ENCODE measurements around the gene CTSS. TPM values are rescaled to one million over a fixed set of nuclear protein-coding genes. Genes with fewer than 3 reads are reported as not detected.

The CTSS gene
- 100 to 1,000 TPM; 123 to 127 TPM for total RNA-seq

GRCh38 chr1:150765296-150765976 lies at the start of gene CTSS:
Gene CTSS (minus strand): TSS chr1:150765778. CDS start chr1:150764763, 1,015 bp downstream.
- peaks cover 32% of the 10 kb centered on the region for H3K36me3 Mint-ChIP-seq (ENCODE audit: low read depth)
- H3K9me3 Mint-ChIP-seq: peaks cover 1% of the 10 kb centered on the region
- no peak for DNase-seq
- H3K4me1 Mint-ChIP-seq: peaks cover 36% of the 10 kb centered on the region
- POLR2A ChIA-PET: interaction anchor here (0.8 to 2.8 kb wide), 16 partner anchors 9 to 402 kb away, joined by 3 to 10 read pairs (median 4); partner anchors contain the start of genes ENSA, GOLPH3L, MCL1 and RPRD2
- H3K4me3 Mint-ChIP-seq: peak within 1 kb of the TSS; percentile 83
- CTCF ChIA-PET: interaction anchor here (0.7 to 1.2 kb wide), 2 partner anchors 136 to 231 kb away, joined by 3 read pairs; partner anchors contain the start of gene ENSA
- H3K27ac Mint-ChIP-seq: peak within 1 kb of the TSS; percentile 81
- peaks cover 2% of the 10 kb centered on the region for H3K27me3 Mint-ChIP-seq

DNA sequence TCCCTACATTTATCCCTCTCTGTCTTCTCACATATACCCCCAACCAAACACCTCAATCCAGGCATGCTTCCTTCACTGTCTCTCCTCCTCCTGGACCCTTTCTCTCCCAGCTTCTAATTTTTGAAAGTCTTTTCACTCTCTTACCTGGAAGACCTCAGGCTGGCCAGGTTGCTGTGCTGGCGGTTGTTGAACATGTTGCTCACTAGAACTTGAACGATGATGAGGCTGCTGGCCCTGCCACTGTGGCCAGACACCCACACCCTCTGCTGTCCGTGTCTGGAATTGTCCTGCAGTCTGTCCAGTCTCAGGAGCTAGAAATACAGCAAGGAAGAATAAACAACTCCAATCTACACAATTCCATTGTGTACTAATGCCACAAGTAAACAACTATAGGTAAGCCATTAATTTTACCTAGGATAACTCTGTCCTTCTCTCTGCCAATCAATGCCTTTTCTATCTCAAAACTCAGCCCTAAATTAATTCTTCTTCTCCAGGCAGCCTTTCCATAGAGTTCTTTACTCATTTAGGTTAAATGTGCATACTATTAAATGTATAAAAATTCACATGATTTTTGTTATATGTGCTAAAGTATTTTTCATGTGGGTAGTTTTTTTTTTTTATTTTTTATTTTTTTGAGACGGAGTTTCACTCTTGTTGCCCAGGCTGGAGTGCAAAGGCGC lies 47.6 kb upstream of the CTSS start:
- Mint-ChIP-seq H3K4me3 (no peak overlapping the region), H3K27me3 (no peaks in the 10 kb centered on the region), H3K4me1 (peaks cover 1% of the 10 kb centered on the region), H3K36me3 (ENCODE audit: low read depth) (peaks cover 27% of the 10 kb centered on the region), H3K9me3 (no peaks in the 10 kb centered on the region), H3K27ac (no peak overlapping the region)
- DNase-seq: peak; percentile 18
- ChIA-PET POLR2A (interaction anchor here (1.0 to 1.2 kb wide), 2 partner anchors 116 to 183 kb away, joined by 3 to 4 read pairs; no protein-coding TSS in a partner anchor), CTCF (interaction anchor here (0.6 to 1.7 kb wide), 3 partner anchors 11 to 116 kb away, joined by 3 to 7 read pairs (median 6); partner anchors contain the start of gene GOLPH3L)

DNA sequence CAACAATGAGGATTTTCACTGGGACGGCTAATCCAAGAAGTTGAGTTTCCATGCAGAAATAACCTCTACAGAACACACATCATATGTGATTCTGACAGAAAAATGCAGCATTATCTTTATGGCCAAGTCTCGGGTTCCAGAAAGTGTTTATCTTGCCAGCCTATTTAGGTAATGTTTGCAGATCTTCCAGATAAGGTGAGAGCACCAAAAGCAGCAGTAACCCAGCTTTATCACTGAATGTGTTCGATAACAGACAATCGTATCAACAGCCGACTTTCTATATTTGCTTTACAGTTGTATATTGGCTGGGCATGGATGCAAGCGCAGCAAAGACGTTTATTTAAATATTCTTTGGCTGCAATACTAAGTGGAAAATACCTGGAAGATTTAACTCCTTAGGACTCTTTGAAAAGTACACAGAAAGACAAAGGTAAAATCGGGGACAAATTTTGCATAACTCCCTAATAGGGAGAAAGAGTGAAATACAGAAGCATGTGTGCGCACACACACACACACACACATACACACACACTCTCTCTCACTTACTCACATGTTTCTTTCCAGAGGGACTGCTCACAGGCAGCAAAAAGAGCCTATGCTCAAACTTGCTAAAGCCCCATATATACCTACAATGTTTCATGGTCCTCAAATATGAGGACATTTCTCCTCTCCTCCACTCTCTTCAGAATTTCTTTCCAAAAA lies 45.5 kb upstream of the CTSS start:
- Mint-ChIP-seq H3K4me3 (no peak overlapping the region), H3K9me3 (no peaks in the 10 kb centered on the region), H3K4me1 (peaks cover 12% of the 10 kb centered on the region), H3K36me3 (ENCODE audit: low read depth) (peaks cover 18% of the 10 kb centered on the region), H3K27me3 (no peaks in the 10 kb centered on the region), H3K27ac (no peak overlapping the region)
- POLR2A ChIA-PET: no interaction called here
- CTCF ChIA-PET: no interaction called here
- no peak for DNase-seq

GRCh38 chr1:150809651-150810050 lies 44.1 kb upstream of the CTSS start:
- Mint-ChIP-seq H3K27ac (no peak overlapping the region), H3K27me3 (no peaks in the 10 kb centered on the region), H3K36me3 (ENCODE audit: low read depth) (peaks cover 14% of the 10 kb centered on the region), H3K4me1 (peaks cover 12% of the 10 kb centered on the region), H3K9me3 (no peaks in the 10 kb centered on the region), H3K4me3 (no peak overlapping the region)
- CTCF ChIA-PET: no interaction called here
- no peak for DNase-seq
- POLR2A ChIA-PET: no interaction called here

DNA sequence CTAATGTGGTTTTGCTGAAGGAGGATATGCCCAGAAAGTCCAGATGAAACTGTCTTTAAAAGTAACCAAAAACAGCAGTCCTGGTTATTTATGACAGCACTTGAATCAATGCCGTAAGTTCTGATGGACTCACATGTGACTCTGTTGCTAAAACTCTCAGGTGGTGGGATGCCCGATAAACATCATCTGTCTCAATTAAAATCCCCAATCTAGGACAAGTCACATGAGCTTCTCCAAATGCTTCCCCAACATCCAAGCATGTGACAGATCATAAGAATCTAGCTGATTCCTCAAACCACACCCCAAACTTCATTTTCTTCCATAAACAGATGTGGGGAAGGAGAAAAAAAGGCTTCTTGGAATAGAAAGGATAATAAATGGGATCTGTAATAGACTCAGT lies 43.3 kb upstream of the CTSS start:
- no peaks in the 10 kb centered on the region for H3K27me3 Mint-ChIP-seq
- no peaks in the 10 kb centered on the region for H3K9me3 Mint-ChIP-seq
- H3K4me1 Mint-ChIP-seq: peaks cover 12% of the 10 kb centered on the region
- ChIA-PET CTCF (interaction anchor here (0.6 kb wide), 1 partner anchor 171 kb away, joined by 3 read pairs; no protein-coding TSS in a partner anchor), POLR2A (no interaction called here)
- no peak for DNase-seq
- no peak overlapping the region for H3K27ac Mint-ChIP-seq
- no peak overlapping the region for H3K4me3 Mint-ChIP-seq
- H3K36me3 Mint-ChIP-seq (ENCODE audit: low read depth): peaks cover 9% of the 10 kb centered on the region

- ChIA-PET POLR2A (interaction anchor here (1.2 kb wide), 1 partner anchor 9 kb away, joined by 3 read pairs; no protein-coding TSS in a partner anchor), CTCF (no interaction called here)
- H3K9me3 Mint-ChIP-seq: no peaks in the 10 kb centered on the region
- DNase-seq: no peak
- H3K4me3 Mint-ChIP-seq: no peak within 1 kb of the TSS
- H3K27me3 Mint-ChIP-seq: no peaks in the 10 kb centered on the region
- peaks cover 12% of the 10 kb centered on the region for H3K4me1 Mint-ChIP-seq
- H3K36me3 Mint-ChIP-seq (ENCODE audit: low read depth): peaks cover 7% of the 10 kb centered on the region
- no peak within 1 kb of the TSS for H3K27ac Mint-ChIP-seq
Measured at GRCh38 chr1:150808121-150808520, 42.5 kb upstream of the CTSS start, which contains the start of gene CTSK. Gene CTSK (minus strand): TSS chr1:150808260. CDS start chr1:150806805, 1,455 bp downstream.

DNA sequence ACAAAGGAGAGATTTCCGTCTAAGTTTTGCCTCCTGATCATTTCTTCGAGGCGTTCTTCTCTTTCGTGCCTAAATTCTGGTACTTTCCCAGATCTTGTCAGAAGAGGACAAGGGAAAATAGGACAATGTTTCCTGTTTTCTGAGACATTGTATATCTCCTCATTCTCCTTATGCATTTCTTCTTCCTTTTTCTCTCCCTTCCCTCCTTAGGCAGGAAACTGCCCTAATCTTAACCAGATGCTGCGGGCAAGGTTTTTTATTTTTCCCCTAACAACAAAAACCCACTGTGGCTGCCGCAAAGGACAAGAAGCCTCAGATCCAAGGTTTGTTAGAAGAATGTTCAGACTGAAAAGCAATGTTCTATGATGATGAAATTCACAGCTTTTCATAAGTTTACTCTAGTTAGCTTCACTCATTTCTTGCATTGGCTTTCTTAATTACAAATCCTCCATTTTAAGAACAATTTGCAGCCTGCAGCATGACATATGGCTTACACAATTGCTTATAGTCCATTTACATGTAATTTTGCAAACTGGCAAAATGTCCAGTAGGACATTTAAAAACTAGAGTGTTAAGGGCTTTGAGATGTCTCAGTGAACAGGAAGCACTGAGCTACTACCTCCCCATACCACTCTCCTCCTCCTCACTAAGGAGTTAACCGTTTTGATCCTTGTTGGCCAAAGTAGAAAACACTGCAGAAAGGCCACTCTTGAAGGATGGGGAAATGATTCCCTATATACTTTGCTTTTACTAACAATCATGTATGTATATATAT lies 41.9 kb upstream of the CTSS start:
- CTCF ChIA-PET: no interaction called here
- Mint-ChIP-seq H3K9me3 (no peaks in the 10 kb centered on the region), H3K27me3 (no peaks in the 10 kb centered on the region), H3K36me3 (ENCODE audit: low read depth) (peaks cover 10% of the 10 kb centered on the region), H3K4me3 (no peak overlapping the region), H3K4me1 (peaks cover 12% of the 10 kb centered on the region), H3K27ac (no peak overlapping the region)
- no peak for DNase-seq
- POLR2A ChIA-PET: interaction anchor here (1.2 kb wide), 1 partner anchor 9 kb away, joined by 3 read pairs; no protein-coding TSS in a partner anchor

DNA sequence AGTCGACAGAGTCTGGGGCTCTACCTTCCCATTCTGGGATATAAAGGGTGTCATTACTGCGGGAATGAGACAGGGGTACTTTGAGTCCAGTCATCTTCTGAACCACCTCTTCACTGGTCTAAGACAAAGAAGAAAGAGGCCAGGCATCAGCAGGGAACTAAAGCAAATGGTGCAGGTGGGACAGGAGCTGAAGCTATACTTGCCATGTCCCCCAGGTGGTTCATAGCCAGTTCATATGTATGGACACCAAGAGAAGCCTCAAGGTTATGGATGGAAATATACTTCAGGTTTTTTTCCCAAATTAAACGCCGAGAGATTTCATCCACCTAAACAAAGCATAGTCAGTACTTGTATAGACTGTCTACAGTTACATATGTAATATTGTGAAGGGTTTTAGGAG lies 40.3 kb upstream of the CTSS start:
- no peak for DNase-seq
- Mint-ChIP-seq H3K36me3 (ENCODE audit: low read depth) (peaks cover 10% of the 10 kb centered on the region), H3K27ac (no peak overlapping the region), H3K4me1 (peaks cover 12% of the 10 kb centered on the region), H3K27me3 (no peaks in the 10 kb centered on the region), H3K9me3 (no peaks in the 10 kb centered on the region), H3K4me3 (no peak overlapping the region)
- ChIA-PET CTCF (no interaction called here), POLR2A (interaction anchor here (0.7 kb wide), 1 partner anchor 20 kb away, joined by 3 read pairs; no protein-coding TSS in a partner anchor)

DNA sequence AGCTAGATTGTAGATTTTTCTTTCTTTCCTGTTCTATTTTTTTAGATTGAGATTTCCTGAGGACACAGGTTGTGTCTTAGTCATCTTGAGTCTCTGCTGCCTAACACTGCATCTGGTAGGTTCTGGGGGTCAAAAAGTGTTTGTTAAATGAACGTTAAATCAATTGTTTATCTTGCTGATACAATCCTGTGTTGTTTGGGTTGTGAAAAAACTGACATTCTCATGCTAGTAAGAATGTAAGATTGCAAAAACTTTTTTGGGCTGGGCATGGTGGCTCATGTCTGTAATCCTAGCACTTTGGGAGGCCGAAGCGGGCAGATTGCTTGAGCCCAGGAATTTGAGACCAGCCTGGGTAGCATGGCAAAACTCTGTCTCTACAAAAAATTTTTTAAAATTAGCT lies 39.1 kb upstream of the CTSS start:
- H3K4me1 Mint-ChIP-seq: peaks cover 12% of the 10 kb centered on the region
- POLR2A ChIA-PET: no interaction called here
- no peak for DNase-seq
- H3K27me3 Mint-ChIP-seq: no peaks in the 10 kb centered on the region
- H3K4me3 Mint-ChIP-seq: no peak overlapping the region
- CTCF ChIA-PET: interaction anchor here (1.7 kb wide), 1 partner anchor 118 kb away, joined by 6 read pairs; no protein-coding TSS in a partner anchor
- peaks cover 6% of the 10 kb centered on the region for H3K36me3 Mint-ChIP-seq (ENCODE audit: low read depth)
- H3K9me3 Mint-ChIP-seq: no peaks in the 10 kb centered on the region
- H3K27ac Mint-ChIP-seq: no peak overlapping the region

DNA sequence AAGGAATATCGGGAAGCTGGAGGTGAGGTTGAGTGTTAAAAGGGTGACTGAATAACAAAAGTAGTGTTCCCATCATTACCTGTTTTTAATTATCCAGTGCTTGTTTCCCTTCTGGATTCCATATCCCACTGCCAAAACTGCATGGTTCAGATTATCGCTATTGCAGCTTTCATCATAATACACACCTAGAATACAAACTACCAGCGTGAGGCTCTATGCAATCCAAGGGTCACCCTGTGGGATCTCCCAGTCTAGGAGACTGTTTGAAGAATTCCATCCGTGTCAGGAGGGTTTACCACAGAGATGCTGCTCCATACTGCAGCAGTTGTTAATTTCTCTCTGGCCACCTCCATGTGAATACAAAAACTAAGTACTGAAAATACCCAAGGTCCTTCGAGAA lies 33.5 kb upstream of the CTSS start:
- CTCF ChIA-PET: no interaction called here
- no peaks in the 10 kb centered on the region for H3K27me3 Mint-ChIP-seq
- no peaks in the 10 kb centered on the region for H3K9me3 Mint-ChIP-seq
- peaks cover 24% of the 10 kb centered on the region for H3K36me3 Mint-ChIP-seq (ENCODE audit: low read depth)
- no peaks in the 10 kb centered on the region for H3K4me1 Mint-ChIP-seq
- no peak for DNase-seq
- no peak overlapping the region for H3K4me3 Mint-ChIP-seq
- POLR2A ChIA-PET: interaction anchor here (1.0 to 1.2 kb wide), 2 partner anchors 9 to 13 kb away, joined by 3 read pairs; partner anchors contain the start of gene CTSK
- no peak overlapping the region for H3K27ac Mint-ChIP-seq

GRCh38 chr1:150798525-150798924 lies 32.9 kb upstream of the CTSS start:
- H3K9me3 Mint-ChIP-seq: no peaks in the 10 kb centered on the region
- no peak overlapping the region for H3K27ac Mint-ChIP-seq
- no peaks in the 10 kb centered on the region for H3K27me3 Mint-ChIP-seq
- ChIA-PET CTCF (no interaction called here), POLR2A (interaction anchor here (1.0 to 1.2 kb wide), 2 partner anchors 10 to 12 kb away, joined by 3 read pairs; partner anchors contain the start of gene CTSK)
- H3K4me3 Mint-ChIP-seq: no peak overlapping the region
- no peak for DNase-seq
- H3K4me1 Mint-ChIP-seq: no peaks in the 10 kb centered on the region
- H3K36me3 Mint-ChIP-seq (ENCODE audit: low read depth): peaks cover 24% of the 10 kb centered on the region

GRCh38 chr1:150796374-150796773 lies 30.8 kb upstream of the CTSS start:
- DNase-seq: no peak
- no peaks in the 10 kb centered on the region for H3K9me3 Mint-ChIP-seq
- CTCF ChIA-PET: interaction anchor here (1.3 kb wide), 1 partner anchor 125 kb away, joined by 6 read pairs; no protein-coding TSS in a partner anchor
- H3K36me3 Mint-ChIP-seq (ENCODE audit: low read depth): peaks cover 21% of the 10 kb centered on the region
- H3K27me3 Mint-ChIP-seq: no peaks in the 10 kb centered on the region
- H3K4me3 Mint-ChIP-seq: no peak overlapping the region
- POLR2A ChIA-PET: no interaction called here
- H3K27ac Mint-ChIP-seq: no peak overlapping the region
- H3K4me1 Mint-ChIP-seq: no peaks in the 10 kb centered on the region
